ENCODE data around the gene SACM1L.

- TF ChIP-seq CTCF (IDR thresholded peaks at IDR 0.05; ENCODE audit: low read depth, low read length, poor library complexity, severe bottlenecking) (no peak), EZH2phosphoT487 (IDR thresholded peaks at IDR 0.05; ENCODE audit: borderline replicate concordance, low read length) (no peak)
These were observed 82.6 kb downstream of the SACM1L start for GRCh38 chr3:45771831-45772230.

Data from DOHH2 (cell line).